ENCODE measurements around the gene ZNF558. TPM values are rescaled to one million over a fixed set of nuclear protein-coding genes. Genes with fewer than 3 reads are reported as not detected.

The ZNF558 gene
- total RNA-seq (2022): 12.3 and 13.2 TPM in 2 replicates
- Bru-seq, nascent RNA: percentile 53 among the genes with signal in this experiment
- percentile 55 among the genes with signal in this experiment for BruChase-seq, experiment 1, labeled RNA remaining after a 6-hour chase
- BruChase-seq, experiment 2, labeled RNA remaining after a 2-hour chase: percentile 52 among the genes with signal in this experiment
- long read RNA-seq, partial matches to known transcripts: 0 of 4 reads
- long read RNA-seq, other reads (novel, unspliced or antisense): 4 of 4 reads

DNA sequence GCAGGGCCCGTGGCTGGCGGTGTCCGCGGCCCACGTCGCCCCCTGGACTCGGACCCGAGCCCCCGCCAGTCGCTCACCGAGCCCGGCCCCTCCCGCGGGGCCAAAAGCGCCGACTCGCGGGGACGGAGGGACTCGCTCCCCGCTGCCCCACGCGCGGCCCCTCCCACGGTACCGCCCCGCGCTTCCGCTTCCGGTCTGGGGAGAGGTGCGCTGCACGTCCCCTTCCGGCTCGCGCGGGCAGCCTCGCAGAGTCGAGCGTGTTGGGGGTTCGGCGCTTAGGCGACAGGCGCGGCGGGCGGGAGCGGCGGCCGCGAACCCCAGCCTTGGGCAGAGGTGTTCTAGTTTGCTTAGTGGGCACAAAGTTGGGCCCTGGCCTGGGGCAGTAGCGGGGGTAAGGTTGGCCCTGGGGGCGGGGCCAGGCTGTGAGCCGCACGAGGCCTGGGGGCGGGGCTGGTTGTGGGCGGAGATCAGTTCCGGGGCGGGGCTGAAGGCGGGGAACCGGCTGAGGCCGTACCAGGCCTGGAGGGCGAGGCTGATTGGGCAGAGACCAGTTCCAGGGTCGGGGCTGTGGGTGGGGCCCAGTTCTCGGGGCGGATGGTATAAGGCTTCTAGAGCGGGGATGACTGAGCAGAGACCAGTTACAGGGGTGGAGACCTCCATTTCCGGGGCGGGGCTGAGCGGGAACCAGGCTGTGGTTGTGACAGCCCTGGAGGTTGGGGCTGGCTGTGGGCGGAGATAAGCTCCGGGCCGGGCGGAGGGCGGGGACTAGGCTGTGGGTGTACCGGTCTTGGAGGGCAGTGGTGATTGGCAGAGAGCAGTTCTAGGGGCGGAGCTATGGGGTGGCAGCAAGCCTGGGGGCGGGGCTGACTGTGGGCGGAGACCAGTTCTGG lies at the start of gene ZNF558, which contains the start of gene MBD3L1:
Gene ZNF558 (minus strand): TSS at position 173 of the 890 bp plus-strand sequence. CDS start 9,645 bp downstream, outside the sequence.
Gene MBD3L1 (plus strand): TSS at position 246 of the 890 bp plus-strand sequence. CDS start 10,302 bp downstream, outside the sequence.
- peaks cover 23% of the 10 kb centered on the region for H3K36me3 Mint-ChIP-seq (ENCODE audit: insufficient read depth, unreplicated experiment)
- CTCF ChIA-PET: interaction anchor here (0.5 to 0.8 kb wide), 4 partner anchors 8 to 386 kb away, joined by 3 read pairs; no protein-coding TSS in a partner anchor
- H3K27ac Mint-ChIP-seq (ENCODE audit: unreplicated experiment): peak within 1 kb of the TSS; percentile 70
- H3K4me1 Mint-ChIP-seq (ENCODE audit: low read depth, unreplicated experiment): no peaks in the 10 kb centered on the region
- TF ChIP-seq, protein P1, sequence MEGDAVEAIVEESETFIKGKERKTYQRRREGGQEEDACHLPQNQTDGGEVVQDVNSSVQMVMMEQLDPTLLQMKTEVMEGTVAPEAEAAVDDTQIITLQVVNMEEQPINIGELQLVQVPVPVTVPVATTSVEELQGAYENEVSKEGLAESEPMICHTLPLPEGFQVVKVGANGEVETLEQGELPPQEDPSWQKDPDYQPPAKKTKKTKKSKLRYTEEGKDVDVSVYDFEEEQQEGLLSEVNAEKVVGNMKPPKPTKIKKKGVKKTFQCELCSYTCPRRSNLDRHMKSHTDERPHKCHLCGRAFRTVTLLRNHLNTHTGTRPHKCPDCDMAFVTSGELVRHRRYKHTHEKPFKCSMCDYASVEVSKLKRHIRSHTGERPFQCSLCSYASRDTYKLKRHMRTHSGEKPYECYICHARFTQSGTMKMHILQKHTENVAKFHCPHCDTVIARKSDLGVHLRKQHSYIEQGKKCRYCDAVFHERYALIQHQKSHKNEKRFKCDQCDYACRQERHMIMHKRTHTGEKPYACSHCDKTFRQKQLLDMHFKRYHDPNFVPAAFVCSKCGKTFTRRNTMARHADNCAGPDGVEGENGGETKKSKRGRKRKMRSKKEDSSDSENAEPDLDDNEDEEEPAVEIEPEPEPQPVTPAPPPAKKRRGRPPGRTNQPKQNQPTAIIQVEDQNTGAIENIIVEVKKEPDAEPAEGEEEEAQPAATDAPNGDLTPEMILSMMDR (IDR thresholded peaks at IDR 0.05; ENCODE audit: unreplicated experiment): no peak
- H3K9me3 Mint-ChIP-seq (ENCODE audit: low read depth, unreplicated experiment): no peaks in the 10 kb centered on the region
- BruUV-seq (replicated peaks): no TSS peak
- peak; percentile 96 for DNase-seq
- no peaks in the 10 kb centered on the region for H3K27me3 Mint-ChIP-seq (ENCODE audit: unreplicated experiment)
- intact Hi-C loops (cut with micrococcal nuclease; ENCODE audit: unreplicated experiment): loop anchor here (10.0 kb wide), 1 partner anchor 178 kb away; no protein-coding TSS in a partner anchor
- peak within 1 kb of the TSS; percentile 80 for H3K4me3 Mint-ChIP-seq (ENCODE audit: low read depth, unreplicated experiment)

DNA sequence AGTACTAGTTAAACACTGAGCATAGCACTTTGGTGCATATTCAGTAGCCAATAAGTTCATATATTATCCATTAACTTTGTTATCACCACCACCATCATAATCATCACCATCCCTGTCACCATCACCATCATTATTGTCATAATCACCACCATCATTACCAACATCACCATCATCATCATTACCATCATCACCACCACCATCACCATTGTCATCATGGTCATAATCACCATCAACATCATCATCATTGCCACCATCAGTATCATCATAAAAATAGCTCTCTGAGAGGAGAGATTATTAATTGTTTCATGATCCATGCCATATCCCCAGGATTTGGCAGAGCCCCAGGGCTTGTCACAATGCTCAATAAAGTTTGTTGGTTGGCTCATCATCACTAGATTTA lies 49.4 kb upstream of the ZNF558 start:
- no peak for DNase-seq
- intact Hi-C loops (cut with micrococcal nuclease; ENCODE audit: unreplicated experiment): no loop called here
- CTCF ChIA-PET: no interaction called here
- H3K27me3 Mint-ChIP-seq (ENCODE audit: unreplicated experiment): no peaks in the 10 kb centered on the region
- BruUV-seq (replicated peaks): no TSS peak
- peaks cover 16% of the 10 kb centered on the region for H3K9me3 Mint-ChIP-seq (ENCODE audit: low read depth, unreplicated experiment)
- H3K36me3 Mint-ChIP-seq (ENCODE audit: insufficient read depth, unreplicated experiment): no peaks in the 10 kb centered on the region
- no peak overlapping the region for H3K4me3 Mint-ChIP-seq (ENCODE audit: low read depth, unreplicated experiment)
- TF ChIP-seq, protein P1 (IDR thresholded peaks at IDR 0.05; ENCODE audit: unreplicated experiment): no peak
- H3K27ac Mint-ChIP-seq (ENCODE audit: unreplicated experiment): no peak overlapping the region
- no peaks in the 10 kb centered on the region for H3K4me1 Mint-ChIP-seq (ENCODE audit: low read depth, unreplicated experiment)

DNA sequence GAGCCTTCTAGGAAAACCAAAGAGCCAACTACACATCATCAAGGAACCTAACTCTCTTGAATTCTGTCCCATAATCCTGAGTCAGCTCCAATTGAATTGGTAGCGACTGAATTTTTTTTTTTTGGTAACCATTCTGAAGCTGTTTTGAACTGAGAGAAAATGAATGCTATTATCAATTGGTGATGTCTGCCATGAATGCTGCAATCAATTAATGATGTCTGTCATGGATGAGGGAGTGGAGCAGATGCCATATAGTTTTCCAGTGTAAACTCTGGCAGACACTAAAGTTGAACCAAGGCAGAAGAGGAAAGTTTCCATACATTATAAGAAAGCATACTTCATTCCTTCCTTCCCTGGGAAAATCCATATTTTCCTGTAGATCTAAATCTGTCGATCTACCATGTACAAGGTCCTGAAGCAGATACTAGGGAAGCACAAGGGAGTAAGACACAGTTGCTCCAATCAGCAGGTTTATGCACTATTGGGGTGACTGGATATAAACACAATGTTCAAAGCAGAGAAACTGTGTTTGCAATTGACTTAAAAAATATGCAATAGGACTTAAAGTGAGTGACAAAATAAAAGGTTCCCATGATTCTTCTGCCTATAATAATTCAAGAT lies 48.9 kb upstream of the ZNF558 start:
- Mint-ChIP-seq H3K27me3 (ENCODE audit: unreplicated experiment) (no peaks in the 10 kb centered on the region), H3K4me1 (ENCODE audit: low read depth, unreplicated experiment) (no peaks in the 10 kb centered on the region), H3K9me3 (ENCODE audit: low read depth, unreplicated experiment) (peaks cover 16% of the 10 kb centered on the region), H3K4me3 (ENCODE audit: low read depth, unreplicated experiment) (no peak overlapping the region), H3K36me3 (ENCODE audit: insufficient read depth, unreplicated experiment) (no peaks in the 10 kb centered on the region), H3K27ac (ENCODE audit: unreplicated experiment) (no peak overlapping the region)
- no peak for DNase-seq
- CTCF ChIA-PET: interaction anchor here (0.6 kb wide), 1 partner anchor 807 kb away, joined by 3 read pairs; no protein-coding TSS in a partner anchor
- no TSS peak for BruUV-seq (replicated peaks)
- intact Hi-C loops (cut with micrococcal nuclease; ENCODE audit: unreplicated experiment): no loop called here
- TF ChIP-seq, protein P1 (IDR thresholded peaks at IDR 0.05; ENCODE audit: unreplicated experiment): no peak

Measured in Calu3 (cell line).